HEK293 (cell line): Measurements from ENCODE around the gene CHCHD1.

Source experiments
- CTCF ChIA-PET: fragments of 350-600 bp; formaldehyde crosslinking; extraction: SDS; loops from one replicate; lab custom pipeline; 2021; ENCODE audit warnings: antibody characterized with exemption; lab: Yijun Ruan, JAX
- POLR2A ChIA-PET: fragments of 300-600 bp; formaldehyde crosslinking; extraction: SDS; loops from one replicate; lab custom pipeline; 2020; ENCODE audit warnings: antibody characterized with exemption, inconsistent platforms; lab: Yijun Ruan, JAX
- H3K27ac ChIP-seq: fragments of 200-500 bp; sonication (Bioruptor generic); 2 replicates; pipeline ENCODE4 v1.5.1; 2014; ENCODE audit warnings: low read depth, low read length, control low read depth, inconsistent platforms; ENCODE audit errors: extremely low read depth
- H3K36me3 ChIP-seq, 2 experiments: fragments of 200-500 bp in 1 of 2; sonication (Bioruptor generic) in 1 of 2; 1 replicate in 1 of 2; 2 replicates in 1 of 2; pipeline ENCODE4 v1.5.1; 2014 to 2017; ENCODE audit warnings: inconsistent platforms in 2 of 2, low read length in 2 of 2; ENCODE audit not compliant: control insufficient read depth in 2 of 2, insufficient read depth in 1 of 2
- H3K4me1 ChIP-seq: fragments of 200-500 bp; sonication (Bioruptor generic); 2 replicates; pipeline ENCODE4 v1.5.1; 2014; ENCODE audit warnings: mild to moderate bottlenecking, low read length, inconsistent platforms; ENCODE audit not compliant: control insufficient read depth, insufficient read depth
- H3K4me3 ChIP-seq: 2 replicates; pipeline ENCODE4 v1.5.1; 2011; ENCODE audit warnings: low read depth, mild to moderate bottlenecking, control low read depth, low read length, moderate library complexity
- H3K9me3 ChIP-seq: fragments of 200-500 bp; sonication (Bioruptor generic); 2 replicates; pipeline ENCODE4 v1.5.1; 2014; ENCODE audit warnings: low read depth, low read length, inconsistent platforms; ENCODE audit not compliant: control insufficient read depth, insufficient read depth
- GFI1B ChIP-seq: fragments of 450-650 bp; formaldehyde crosslinking; IDR thresholded peaks from 2 replicates; pipeline ENCODE4 v1.5.1; 2016; ENCODE audit warnings: missing biosample characterization, missing genetic modification characterization
- GLIS1 ChIP-seq: fragments of 450-650 bp; formaldehyde crosslinking; IDR thresholded peaks from 2 replicates; pipeline ENCODE4 v1.5.1; 2016; ENCODE audit warnings: missing biosample characterization, missing genetic modification characterization
- KLF10 ChIP-seq: fragments of 450-650 bp; IDR thresholded peaks from 2 replicates; pipeline ENCODE4 v1.5.1; 2018; ENCODE audit warnings: missing biosample characterization, mild to moderate bottlenecking, missing genetic modification characterization
- PRDM1 ChIP-seq: fragments of 450-650 bp; formaldehyde crosslinking; IDR thresholded peaks from 2 replicates; pipeline ENCODE4; 2016; ENCODE audit warnings: missing biosample characterization, missing genetic modification characterization
- PRDM10 ChIP-seq: fragments of 450-650 bp; formaldehyde crosslinking; IDR thresholded peaks from 2 replicates; pipeline ENCODE4 v1.5.1; 2016; ENCODE audit warnings: missing biosample characterization, missing genetic modification characterization
- SP2 ChIP-seq: fragments of 450-650 bp; formaldehyde crosslinking; IDR thresholded peaks from 2 replicates; pipeline ENCODE4 v1.5.1; 2016; ENCODE audit warnings: missing biosample characterization, missing genetic modification characterization
- YY1 ChIP-seq: fragments of 450-650 bp; formaldehyde crosslinking; IDR thresholded peaks from 2 replicates; pipeline ENCODE4 v1.5.1; 2018; ENCODE audit warnings: missing biosample characterization, missing genetic modification characterization
- ZBTB10 ChIP-seq: fragments of 450-650 bp; formaldehyde crosslinking; IDR thresholded peaks from 2 replicates; pipeline ENCODE4 v1.5.1; 2016; ENCODE audit warnings: missing biosample characterization, missing genetic modification characterization
- ZNF112 ChIP-seq: fragments of 450-650 bp; formaldehyde crosslinking; IDR thresholded peaks from 2 replicates; pipeline ENCODE4 v1.5.0; 2017; ENCODE audit warnings: missing biosample characterization, missing genetic modification characterization
- ZNF114 ChIP-seq: fragments of 450-650 bp; formaldehyde crosslinking; IDR thresholded peaks from 2 replicates; pipeline ENCODE4 v1.5.0; 2017; ENCODE audit warnings: missing biosample characterization, missing genetic modification characterization
- ZNF157 ChIP-seq: fragments of 450-650 bp; formaldehyde crosslinking; IDR thresholded peaks from 2 replicates; pipeline ENCODE4 v1.5.1; 2016; ENCODE audit warnings: missing biosample characterization, missing genetic modification characterization
- ZNF214 ChIP-seq: fragments of 450-650 bp; formaldehyde crosslinking; IDR thresholded peaks from 2 replicates; pipeline ENCODE4 v1.5.1; 2017; ENCODE audit warnings: missing biosample characterization, mild to moderate bottlenecking, missing genetic modification characterization, borderline replicate concordance
- ZNF239 ChIP-seq: fragments of 450-650 bp; formaldehyde crosslinking; IDR thresholded peaks from 2 replicates; pipeline ENCODE4 v1.5.1; 2016; ENCODE audit warnings: missing biosample characterization, missing genetic modification characterization
- ZNF302 ChIP-seq: fragments of 450-650 bp; formaldehyde crosslinking; IDR thresholded peaks from 2 replicates; pipeline ENCODE4 v1.5.1; 2016; ENCODE audit warnings: missing biosample characterization, missing genetic modification characterization, low read depth
- ZNF341 ChIP-seq: fragments of 450-650 bp; formaldehyde crosslinking; IDR thresholded peaks from 2 replicates; pipeline ENCODE4; 2016; ENCODE audit warnings: low read depth, missing biosample characterization, missing genetic modification characterization
- ZNF37A ChIP-seq: fragments of 450-650 bp; IDR thresholded peaks from 2 replicates; pipeline ENCODE4 v1.5.1; 2018; ENCODE audit warnings: missing biosample characterization, missing genetic modification characterization
- ZNF473 ChIP-seq: fragments of 450-650 bp; formaldehyde crosslinking; IDR thresholded peaks from 2 replicates; pipeline ENCODE4 v1.5.1; 2017; ENCODE audit warnings: missing biosample characterization, missing genetic modification characterization
- ZNF626 ChIP-seq: fragments of 450-650 bp; sonication (Bioruptor Pico); formaldehyde crosslinking; IDR thresholded peaks from 2 replicates; pipeline ENCODE4 v1.5.1; 2018; ENCODE audit warnings: missing biosample characterization, missing genetic modification characterization, inconsistent platforms
- ZNF639 ChIP-seq: fragments of 450-650 bp; formaldehyde crosslinking; IDR thresholded peaks from 2 replicates; pipeline ENCODE4 v1.5.1; 2016; ENCODE audit warnings: missing biosample characterization, missing genetic modification characterization
- ZNF701 ChIP-seq: fragments of 450-650 bp; formaldehyde crosslinking; IDR thresholded peaks from 2 replicates; pipeline ENCODE4 v1.5.1; 2016; ENCODE audit warnings: missing biosample characterization, missing genetic modification characterization
- ZNF707 ChIP-seq: fragments of 450-650 bp; formaldehyde crosslinking; IDR thresholded peaks from 2 replicates; pipeline ENCODE4 v1.5.1; 2016; ENCODE audit warnings: missing biosample characterization, missing genetic modification characterization
- ZNF768 ChIP-seq: fragments of 450-650 bp; formaldehyde crosslinking; IDR thresholded peaks from 2 replicates; pipeline ENCODE4 v1.5.1; 2018; ENCODE audit warnings: missing biosample characterization, mild to moderate bottlenecking, missing genetic modification characterization
- TF ChIP-seq, protein P1 (sequence below): fragments of 450-650 bp; formaldehyde crosslinking; IDR thresholded peaks from 2 replicates; pipeline ENCODE4 v1.5.1; 2016; ENCODE audit warnings: missing biosample characterization, missing genetic modification characterization

Gene CHCHD1

DNA sequence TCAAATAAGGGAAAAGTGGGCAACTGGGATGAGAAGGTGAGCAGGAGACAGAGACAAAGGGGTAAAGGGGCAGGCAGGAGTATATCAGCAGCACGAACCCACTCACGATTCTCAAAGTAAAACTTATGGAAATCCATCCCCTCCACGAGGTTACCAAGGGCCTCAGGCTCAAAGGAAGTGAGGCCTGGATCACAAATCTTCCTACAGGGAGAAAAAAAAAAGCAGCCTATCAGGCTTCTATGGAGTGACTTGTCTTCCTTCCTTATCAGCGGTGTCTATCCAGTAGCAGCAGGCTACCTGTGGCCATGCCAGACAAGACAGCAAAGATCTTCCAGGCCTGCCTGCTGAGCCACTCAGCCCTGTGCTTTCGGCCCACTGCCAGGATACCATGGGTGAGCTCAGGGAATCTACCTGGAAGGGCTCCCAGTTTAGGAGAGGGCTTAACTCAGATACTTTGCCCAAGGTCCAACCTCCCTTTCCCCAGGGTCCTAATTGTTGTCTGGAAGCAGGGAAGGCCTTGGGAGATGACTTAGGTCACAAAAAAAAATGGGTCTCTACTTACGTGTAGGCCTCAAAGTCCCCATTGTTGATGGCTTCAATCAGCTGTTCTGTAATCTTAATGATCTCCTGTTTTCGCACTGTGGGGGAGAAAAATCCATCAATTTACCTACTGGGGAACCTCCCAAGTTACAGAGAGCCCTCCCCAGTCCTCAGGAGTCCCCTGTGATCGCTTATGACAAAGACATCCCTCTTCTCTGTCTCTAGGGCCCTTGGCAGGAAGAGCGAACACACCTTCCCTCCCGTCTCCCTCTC is 35.3 kb downstream of the CHCHD1 start:
- Histone ChIP-seq H3K4me1 (no peaks in the 10 kb centered on the region), H3K9me3 (no peaks in the 10 kb centered on the region), H3K27ac (no peak overlapping the region), H3K36me3 (peaks cover 4 to 50% of the 10 kb centered on the region in 2 experiments; a peak in 2 of 3 replicates), H3K4me3 (no peak overlapping the region)
- ChIA-PET POLR2A (no interaction called here), CTCF (interaction anchor here (0.7 to 1.5 kb wide), 5 partner anchors 9 to 390 kb away, joined by 3 to 13 read pairs (median 4); no protein-coding TSS in a partner anchor)
- TF ChIP-seq ZNF157 (tag by site-specific recombination) (no peak), GFI1B (tag by site-specific recombination) (no peak), ZNF112 (no peak), KLF10 (tag by site-specific recombination) (no peak), SP2 (no peak), ZBTB10 (tag by site-specific recombination) (no peak), PRDM1 (tag by site-specific recombination) (no peak), ZNF626 (tag by site-specific recombination) (no peak), ZNF341 (tag by site-specific recombination) (no peak), ZNF707 (tag by site-specific recombination) (no peak), GLIS1 (no peak), ZNF768 (tag by site-specific recombination) (no peak), ZNF239 (tag by site-specific recombination) (no peak), ZNF37A (tag by site-specific recombination) (no peak), PRDM10 (tag by site-specific recombination) (no peak)
- TF ChIP-seq, all 188 proteins: peak for 0

DNA sequence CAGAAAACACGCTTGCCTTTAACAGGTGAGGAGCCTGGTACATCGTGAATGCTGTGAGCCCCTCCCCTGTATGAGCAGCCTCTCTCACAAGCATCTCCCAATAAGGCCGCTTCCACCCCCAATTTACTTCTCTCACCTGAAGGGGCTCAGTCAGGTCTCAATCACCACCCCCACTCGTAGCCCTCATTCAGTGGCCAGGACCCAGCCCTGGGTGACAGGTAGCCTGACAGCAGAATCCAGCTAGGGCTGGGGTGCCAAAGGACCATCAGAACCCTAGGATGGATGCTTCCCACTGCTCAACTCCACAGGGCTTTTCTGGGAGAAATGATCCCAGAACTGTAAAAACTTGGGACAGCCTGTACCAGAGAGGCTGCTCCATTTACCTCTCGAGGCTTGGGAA is 36.0 kb downstream of the CHCHD1 start:
- Histone ChIP-seq H3K4me3 (no peak overlapping the region), H3K9me3 (no peaks in the 10 kb centered on the region), H3K36me3 (peaks cover 4 to 53% of the 10 kb centered on the region in 2 experiments; a peak in 2 of 3 replicates), H3K27ac (no peak overlapping the region), H3K4me1 (no peaks in the 10 kb centered on the region)
- POLR2A ChIA-PET = no interaction called here
- CTCF ChIA-PET = interaction anchor here (0.6 to 0.7 kb wide), 3 partner anchors 26 to 412 kb away, joined by 3 to 4 read pairs (median 3); no protein-coding TSS in a partner anchor
- TF ChIP-seq, protein P1, sequence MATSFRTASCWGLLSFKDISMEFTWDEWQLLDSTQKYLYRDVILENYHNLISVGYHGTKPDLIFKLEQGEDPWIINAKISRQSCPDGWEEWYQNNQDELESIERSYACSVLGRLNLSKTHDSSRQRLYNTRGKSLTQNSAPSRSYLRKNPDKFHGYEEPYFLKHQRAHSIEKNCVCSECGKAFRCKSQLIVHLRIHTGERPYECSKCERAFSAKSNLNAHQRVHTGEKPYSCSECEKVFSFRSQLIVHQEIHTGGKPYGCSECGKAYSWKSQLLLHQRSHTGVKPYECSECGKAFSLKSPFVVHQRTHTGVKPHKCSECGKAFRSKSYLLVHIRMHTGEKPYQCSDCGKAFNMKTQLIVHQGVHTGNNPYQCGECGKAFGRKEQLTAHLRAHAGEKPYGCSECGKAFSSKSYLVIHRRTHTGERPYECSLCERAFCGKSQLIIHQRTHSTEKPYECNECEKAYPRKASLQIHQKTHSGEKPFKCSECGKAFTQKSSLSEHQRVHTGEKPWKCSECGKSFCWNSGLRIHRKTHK (tag by site-specific recombination) = no peak
- TF ChIP-seq ZNF639 (tag by site-specific recombination) = no peak
- no peak for TF ChIP-seq ZNF302 (tag by site-specific recombination)
- TF ChIP-seq ZNF473 (tag by site-specific recombination) = no peak
- TF ChIP-seq ZNF214 (tag by site-specific recombination) = no peak
- no peak for TF ChIP-seq YY1
- TF ChIP-seq ZNF114 (tag by site-specific recombination) = no peak
- no peak for TF ChIP-seq ZNF701 (tag by site-specific recombination)
